HG03460 (cell line): Measurements from ENCODE around the gene LGALS3BP.
"Not testable (repeated sequence)": the region's sequence is repeated elsewhere in the genome, so short reads cannot be mapped to it uniquely, and the experiment has no call there.

ENCODE experiments used
- ATAC-seq: cut with Tn5 transposase; IDR thresholded peaks from one replicate; pipeline ENCODE4 v1.9.1; 2021; ENCODE audit not compliant: unreplicated experiment

LGALS3BP gene

DNA sequence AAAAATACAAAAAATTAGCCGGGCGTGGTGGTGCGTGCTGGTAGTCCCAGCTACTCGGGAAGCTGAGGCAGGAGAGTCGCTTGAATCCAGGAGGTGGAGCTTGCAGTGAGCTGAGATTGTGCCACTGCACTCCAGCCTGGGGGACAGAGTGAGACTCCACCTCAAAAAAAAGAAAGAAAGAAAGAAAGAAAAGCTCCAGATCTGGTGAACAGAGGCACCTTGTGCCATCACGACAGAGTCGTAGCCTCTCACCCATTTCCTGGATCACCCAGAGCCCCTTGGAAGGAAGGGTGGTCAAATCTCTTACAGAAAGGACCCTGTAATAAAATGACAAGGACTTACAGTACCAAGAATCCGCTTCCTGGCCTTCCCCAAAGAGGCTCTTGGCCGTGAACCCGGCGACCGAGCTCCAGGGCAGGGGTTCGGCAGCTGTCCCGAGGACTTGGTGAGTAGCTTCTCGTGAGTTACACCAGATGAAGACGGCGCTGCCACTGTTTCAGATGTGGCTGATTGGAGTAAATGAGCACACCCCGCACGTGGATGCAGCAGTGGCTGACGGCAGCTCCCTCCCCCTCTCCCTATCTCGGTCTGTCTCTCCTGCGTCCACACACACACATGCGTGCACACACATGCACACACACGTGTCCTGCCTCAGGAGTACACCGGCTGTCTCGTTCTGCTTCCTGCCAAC lies 13.5 kb downstream of the LGALS3BP start:
- no peak for ATAC-seq

GRCh38 chr17:78965491-78965924 lies 14.2 kb downstream of the LGALS3BP start:
- ATAC-seq, result no peak

- ATAC-seq, result no peak
Observed at GRCh38 chr17:78963378-78963777, 16.3 kb downstream of the LGALS3BP start.

GRCh38 chr17:78962984-78963348 lies 16.8 kb downstream of the LGALS3BP start:
- not testable (repeated sequence) for ATAC-seq

DNA sequence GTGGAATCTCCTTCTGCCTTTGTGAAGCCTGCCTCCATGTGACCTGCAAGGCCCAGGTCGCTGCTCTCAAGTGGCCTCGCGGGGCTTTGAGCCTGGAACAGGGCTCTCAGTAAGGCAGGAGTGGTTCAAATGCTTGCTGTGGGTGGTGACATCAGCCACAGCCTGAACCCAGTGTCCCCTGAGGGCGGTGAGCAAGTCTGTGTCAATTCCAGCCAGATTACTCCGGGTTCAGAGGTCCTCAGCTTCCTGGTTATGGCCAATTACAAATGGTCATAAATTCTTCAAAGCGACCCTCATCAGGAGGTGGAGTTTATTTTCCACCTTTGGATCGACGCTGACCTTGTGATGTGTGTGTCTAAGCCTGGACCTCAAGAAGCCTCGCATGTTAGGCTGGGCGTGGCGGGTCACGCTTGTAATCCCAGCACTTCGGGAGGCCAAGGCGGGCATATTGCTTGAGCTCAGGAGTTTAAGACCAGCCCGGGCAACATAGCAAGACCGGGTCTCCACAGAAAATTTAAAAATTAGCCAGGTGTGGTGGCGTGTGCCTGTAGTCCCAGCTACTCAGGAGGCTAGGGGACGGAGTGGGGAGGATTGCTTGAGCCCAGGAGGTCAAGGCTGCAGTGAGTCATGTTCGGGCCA lies 17.3 kb downstream of the LGALS3BP start:
- no peak for ATAC-seq

DNA sequence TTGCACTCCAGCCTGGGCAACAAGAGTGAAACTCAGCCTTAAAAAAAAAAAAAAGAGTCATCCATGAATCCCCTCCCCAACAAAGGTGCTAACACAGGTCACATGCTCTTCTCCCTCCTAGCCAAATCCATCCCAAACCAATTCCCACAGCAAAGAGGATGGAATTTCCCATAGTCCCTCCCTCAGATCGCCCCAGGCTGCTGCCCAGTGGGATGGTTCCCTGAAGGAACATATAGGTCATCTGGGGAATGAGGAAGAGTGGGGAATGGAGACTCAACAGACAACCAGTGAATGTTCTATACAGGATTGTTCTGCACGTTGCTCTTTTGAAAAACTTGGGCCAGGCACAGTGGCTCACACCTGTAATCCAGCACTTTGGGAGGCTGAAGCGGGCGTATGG lies 18.2 kb downstream of the LGALS3BP start:
- no peak for ATAC-seq

DNA sequence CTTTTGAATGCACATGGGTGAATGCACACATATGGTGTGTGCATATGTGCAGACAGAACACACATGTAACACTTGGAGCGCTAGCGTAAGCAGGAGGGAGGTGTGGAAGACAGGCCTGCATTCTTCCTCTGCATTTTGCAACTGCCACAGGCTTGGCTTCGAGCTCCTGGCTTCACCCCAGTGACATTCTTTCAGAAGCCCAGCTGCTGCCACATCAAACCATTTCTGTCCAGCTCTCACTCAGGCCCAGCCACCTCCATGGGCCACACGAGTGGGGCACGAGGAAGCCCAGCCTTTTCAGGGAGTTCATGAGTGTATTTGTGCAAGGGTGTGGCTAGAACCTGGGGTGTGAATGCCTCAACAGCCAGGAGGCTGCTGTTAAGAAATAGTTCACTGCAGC lies 18.8 kb downstream of the LGALS3BP start:
- no peak for ATAC-seq

DNA sequence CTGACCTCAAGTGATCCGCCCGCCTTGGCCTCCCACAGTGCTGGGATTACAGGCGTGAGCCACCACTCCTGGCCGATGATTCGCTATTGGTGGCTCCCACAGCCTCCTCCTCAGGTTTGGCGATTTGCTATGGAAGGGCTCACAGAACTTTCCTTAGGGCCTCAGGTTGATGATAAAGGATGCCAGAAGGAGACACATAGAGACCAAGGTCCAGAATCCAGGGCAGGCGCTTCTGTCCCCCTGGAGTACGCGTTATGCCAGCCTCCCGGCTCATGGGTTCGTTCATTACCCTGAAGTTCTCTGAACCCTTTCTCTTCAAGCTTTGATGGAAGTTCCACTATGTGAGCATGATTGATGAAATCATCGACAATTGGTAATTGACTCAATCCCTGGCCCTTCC lies 19.9 kb downstream of the LGALS3BP start:
- no peak for ATAC-seq

DNA sequence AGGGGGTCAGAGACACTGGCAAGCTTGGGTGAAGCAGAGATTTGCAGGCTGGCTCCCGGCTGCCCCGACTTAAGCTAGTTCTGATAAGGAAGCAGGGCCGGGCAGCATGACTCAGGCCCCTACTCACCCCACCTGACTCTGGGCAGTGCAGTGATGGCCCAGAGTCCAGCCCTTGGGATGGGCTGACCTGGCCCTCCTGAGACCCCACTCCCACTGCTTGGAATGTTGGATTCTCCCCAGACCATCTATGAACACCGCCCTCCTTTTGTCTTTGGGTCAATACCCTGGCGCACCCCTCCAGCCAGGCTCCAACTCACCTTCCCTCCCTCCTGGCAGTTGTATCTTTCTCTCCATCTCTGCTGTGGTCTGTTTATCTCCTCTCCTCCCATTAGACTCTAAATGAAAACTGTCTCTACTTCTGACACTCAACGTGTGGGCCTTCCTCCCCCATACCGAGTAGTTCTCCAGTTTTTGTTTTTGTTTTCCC lies 21.0 kb downstream of the LGALS3BP start:
- no peak for ATAC-seq

DNA sequence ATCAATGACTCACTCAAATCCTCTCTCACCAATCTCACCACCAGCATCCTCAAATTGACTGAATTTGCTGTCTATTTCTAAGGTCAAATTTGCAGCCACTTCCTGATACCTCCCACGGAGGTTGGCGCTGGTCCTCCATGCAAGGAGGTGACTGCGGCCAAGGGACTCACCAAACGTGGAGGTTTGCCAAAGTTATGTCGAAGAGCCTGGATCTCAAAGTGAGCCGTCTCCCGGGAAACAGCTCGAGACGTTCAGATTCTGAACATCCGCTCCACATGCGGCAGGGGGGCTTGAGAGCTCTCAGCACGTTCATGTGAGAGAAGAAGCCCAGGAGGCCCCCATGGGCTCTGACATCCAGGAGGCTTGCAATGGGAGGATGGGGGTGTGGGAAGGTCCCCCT lies 22.6 kb downstream of the LGALS3BP start:
- no peak for ATAC-seq

- no peak for ATAC-seq
Observed at GRCh38 chr17:78956254-78956653, 23.5 kb downstream of the LGALS3BP start.

- no peak for ATAC-seq
Observed at GRCh38 chr17:78954684-78955083, 25.0 kb downstream of the LGALS3BP start.

- ATAC-seq, result no peak
Observed at GRCh38 chr17:78953356-78954350, 26.1 kb downstream of the LGALS3BP start.

DNA sequence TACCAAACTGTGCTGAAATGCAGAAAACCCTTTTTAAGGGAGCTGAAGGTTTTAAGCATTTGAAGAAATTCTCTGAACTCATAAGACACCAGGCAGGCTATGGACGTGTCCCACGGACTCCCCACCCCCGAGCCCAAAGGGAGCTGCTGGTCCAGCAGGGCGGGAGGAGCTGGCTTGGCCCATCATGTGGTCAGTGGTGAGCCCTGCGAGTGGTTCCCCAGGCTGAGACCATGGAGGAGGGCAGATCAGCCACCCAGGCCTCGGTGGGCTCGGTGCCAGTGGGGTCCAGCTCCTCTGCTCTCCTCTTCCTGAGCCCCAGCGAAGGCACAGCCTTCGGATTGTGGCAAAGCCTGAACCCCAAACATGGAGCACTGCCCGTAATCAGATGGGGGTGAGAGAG lies 27.0 kb downstream of the LGALS3BP start:
- no peak for ATAC-seq

GRCh38 chr17:78951967-78952551 lies 27.7 kb downstream of the LGALS3BP start:
- no peak for ATAC-seq

GRCh38 chr17:78950870-78951269 lies 28.9 kb downstream of the LGALS3BP start:
- ATAC-seq, result no peak

GRCh38 chr17:78947235-78948149 lies 32.2 kb downstream of the LGALS3BP start:
- ATAC-seq, result no peak

GRCh38 chr17:78946631-78947030 lies 33.1 kb downstream of the LGALS3BP start:
- ATAC-seq, result no peak

DNA sequence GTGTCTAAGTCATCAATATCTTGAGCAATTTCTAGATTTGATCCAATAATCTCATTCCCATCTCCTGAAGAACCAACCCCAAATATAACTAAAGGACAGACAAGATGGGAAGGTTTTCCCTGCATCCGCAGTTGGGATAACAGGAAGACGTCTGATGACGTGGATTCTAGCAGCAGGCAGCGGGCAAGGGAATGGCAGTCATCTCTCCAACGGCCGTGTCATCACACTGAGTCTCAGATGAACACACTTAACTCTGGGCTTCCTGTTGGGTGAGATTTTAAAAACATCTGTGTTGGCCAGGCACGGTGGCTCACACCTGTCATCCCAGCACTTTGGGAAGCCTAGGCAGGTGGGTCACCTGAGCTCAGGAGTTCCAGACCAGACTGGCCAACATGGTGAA lies 33.6 kb downstream of the LGALS3BP start:
- no peak for ATAC-seq

- not testable (repeated sequence) for ATAC-seq
Observed at GRCh38 chr17:78945455-78945854, 34.3 kb downstream of the LGALS3BP start.
